ENCODE results near the gene MPZL2. TPM values are rescaled to one million over a fixed set of nuclear protein-coding genes. Genes with fewer than 3 reads are reported as not detected.

The MPZL2 gene
- total and polyA plus RNA-seq, 10 of the 15 experiments (the other 5 are each of a cell fraction or from before 2014, with no cell fraction given) = 0.81 to 4.8 (median 3.1) TPM

DNA sequence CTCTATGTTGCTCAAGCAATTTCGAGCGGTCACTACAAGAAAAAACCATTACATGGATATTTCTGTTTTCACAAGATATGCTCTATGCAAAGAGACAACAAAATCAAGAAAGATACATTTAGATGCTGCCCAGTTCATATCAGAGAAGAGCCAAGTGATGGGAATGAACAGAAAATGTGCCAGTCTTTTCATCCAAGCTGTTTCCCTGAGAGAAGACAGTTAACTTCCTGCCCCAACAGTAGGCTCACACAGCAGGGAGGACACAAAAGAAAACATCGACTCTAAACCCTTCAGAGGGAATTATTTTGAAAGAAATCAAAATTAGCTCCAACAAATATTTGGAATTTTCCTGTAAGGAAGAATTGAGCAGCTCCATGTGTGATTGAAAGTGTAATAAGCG lies 50.9 kb downstream of the MPZL2 start:
- WGBS (ENCODE audit: insufficient coverage, insufficient replicate concordance, low lambda C conversion rate, missing lambda C conversion rate) = 78% methylated on average over 4 of the region's 4 CpGs
- ATAC-seq = no peak

More for the DNA sequence above, 50.9 kb downstream of the MPZL2 start:
- DNase-seq (ENCODE audit: low read depth, low spot score) (no peak), FAIRE-seq (no peak)
- Histone ChIP-seq H3K4me3 (no peak overlapping the region), H3K9ac (ENCODE audit: control insufficient read depth, insufficient read depth, low read length) (no peak overlapping the region), H3K36me3 (ENCODE audit: control insufficient read depth in 2 of 2, insufficient read depth in 2 of 2, low read length in 1 of 2) (no peaks in the 10 kb centered on the region), H4K20me1 (ENCODE audit: control insufficient read depth, insufficient read depth) (no peaks in the 10 kb centered on the region), H3K4me2 (ENCODE audit: control insufficient read depth, insufficient read depth) (no peak overlapping the region), H3K27ac (ENCODE audit: control insufficient read depth, insufficient read depth) (no peak overlapping the region), H3K79me2 (ENCODE audit: control insufficient read depth, insufficient read depth, low read length) (no peaks in the 10 kb centered on the region), H3K9me3 (replicated peaks; ENCODE audit: control insufficient read depth, insufficient read depth, low read length) (no peaks in the 10 kb centered on the region), H3K4me1 (ENCODE audit: control insufficient read depth, insufficient read depth, low read length) (peaks cover 36% of the 10 kb centered on the region), H2AFZ (ENCODE audit: control insufficient read depth, low read depth, low read length) (no peak overlapping the region), H3K27me3 (replicated peaks in 1 of 2; ENCODE audit: control insufficient read depth in 2 of 2, insufficient read depth in 2 of 2, low read length in 1 of 2) (no peaks in the 10 kb centered on the region)
- in situ Hi-C loops (cut with MboI) (no loop called here), intact Hi-C loops (cut with micrococcal nuclease; ENCODE audit: unreplicated experiment) (no loop called here)
- SMC1A ChIA-PET (ENCODE audit: uncharacterized antibody, unreplicated experiment) = interaction anchor here (0.8 to 5.8 kb wide), 13 partner anchors 11 to 70 kb away, joined by 3 to 80 read pairs (median 10); partner anchors contain the start of genes JAML and MPZL3
- BruUV-seq (replicated peaks) = no TSS peak
- CTCF ChIA-PET = interaction anchor here (0.6 to 6.9 kb wide), 9 partner anchors 10 to 79 kb away, joined by 3 to 62 read pairs (median 4); partner anchors contain the start of gene JAML
- POLR2A ChIA-PET = interaction anchor here (0.7 to 1.2 kb wide), 4 partner anchors 14 to 48 kb away, joined by 3 read pairs; no protein-coding TSS in a partner anchor
- no peak for TF ChIP-seq SREBF2 (IDR thresholded peaks at IDR 0.05; ENCODE audit: low read length)
- TF ChIP-seq LARP7 (IDR thresholded peaks at IDR 0.05) = no peak
- no peak for TF ChIP-seq PML (IDR thresholded peaks at IDR 0.05; ENCODE audit: low read length)
- no peak for TF ChIP-seq CHD1 (IDR thresholded peaks at IDR 0.05; ENCODE audit: low read depth, low read length)
- no peak for TF ChIP-seq FOXM1 (IDR thresholded peaks at IDR 0.05; ENCODE audit: low read depth, low read length)
- TF ChIP-seq STAT1 (conservative IDR thresholded peaks at IDR 0.05) = no peak
- TF ChIP-seq, protein P1, sequence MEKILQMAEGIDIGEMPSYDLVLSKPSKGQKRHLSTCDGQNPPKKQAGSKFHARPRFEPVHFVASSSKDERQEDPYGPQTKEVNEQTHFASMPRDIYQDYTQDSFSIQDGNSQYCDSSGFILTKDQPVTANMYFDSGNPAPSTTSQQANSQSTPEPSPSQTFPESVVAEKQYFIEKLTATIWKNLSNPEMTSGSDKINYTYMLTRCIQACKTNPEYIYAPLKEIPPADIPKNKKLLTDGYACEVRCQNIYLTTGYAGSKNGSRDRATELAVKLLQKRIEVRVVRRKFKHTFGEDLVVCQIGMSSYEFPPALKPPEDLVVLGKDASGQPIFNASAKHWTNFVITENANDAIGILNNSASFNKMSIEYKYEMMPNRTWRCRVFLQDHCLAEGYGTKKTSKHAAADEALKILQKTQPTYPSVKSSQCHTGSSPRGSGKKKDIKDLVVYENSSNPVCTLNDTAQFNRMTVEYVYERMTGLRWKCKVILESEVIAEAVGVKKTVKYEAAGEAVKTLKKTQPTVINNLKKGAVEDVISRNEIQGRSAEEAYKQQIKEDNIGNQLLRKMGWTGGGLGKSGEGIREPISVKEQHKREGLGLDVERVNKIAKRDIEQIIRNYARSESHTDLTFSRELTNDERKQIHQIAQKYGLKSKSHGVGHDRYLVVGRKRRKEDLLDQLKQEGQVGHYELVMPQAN (conservative IDR thresholded peaks at IDR 0.05) = no peak
- TF ChIP-seq EED (IDR thresholded peaks at IDR 0.05; ENCODE audit: low read depth) = no peak
- no peak for TF ChIP-seq EP300 (IDR thresholded peaks at IDR 0.05; ENCODE audit: borderline replicate concordance in 1 of 2, control insufficient read depth in 1 of 2, low read depth in 2 of 2, low read length in 2 of 2)
- no peak for TF ChIP-seq SMC3 (IDR thresholded peaks at IDR 0.05; ENCODE audit: borderline replicate concordance, low read length)
- TF ChIP-seq MEF2A (IDR thresholded peaks at IDR 0.05; ENCODE audit: insufficient read depth, low read depth, low read length) = no peak
- no peak for TF ChIP-seq MYC (IDR thresholded peaks at IDR 0.05; ENCODE audit: insufficient read depth, insufficient read length, insufficient replicate concordance, low read length, severe bottlenecking)
- no peak for TF ChIP-seq RUNX3 (IDR thresholded peaks at IDR 0.05; ENCODE audit: low read length)
- TF ChIP-seq, protein P2, sequence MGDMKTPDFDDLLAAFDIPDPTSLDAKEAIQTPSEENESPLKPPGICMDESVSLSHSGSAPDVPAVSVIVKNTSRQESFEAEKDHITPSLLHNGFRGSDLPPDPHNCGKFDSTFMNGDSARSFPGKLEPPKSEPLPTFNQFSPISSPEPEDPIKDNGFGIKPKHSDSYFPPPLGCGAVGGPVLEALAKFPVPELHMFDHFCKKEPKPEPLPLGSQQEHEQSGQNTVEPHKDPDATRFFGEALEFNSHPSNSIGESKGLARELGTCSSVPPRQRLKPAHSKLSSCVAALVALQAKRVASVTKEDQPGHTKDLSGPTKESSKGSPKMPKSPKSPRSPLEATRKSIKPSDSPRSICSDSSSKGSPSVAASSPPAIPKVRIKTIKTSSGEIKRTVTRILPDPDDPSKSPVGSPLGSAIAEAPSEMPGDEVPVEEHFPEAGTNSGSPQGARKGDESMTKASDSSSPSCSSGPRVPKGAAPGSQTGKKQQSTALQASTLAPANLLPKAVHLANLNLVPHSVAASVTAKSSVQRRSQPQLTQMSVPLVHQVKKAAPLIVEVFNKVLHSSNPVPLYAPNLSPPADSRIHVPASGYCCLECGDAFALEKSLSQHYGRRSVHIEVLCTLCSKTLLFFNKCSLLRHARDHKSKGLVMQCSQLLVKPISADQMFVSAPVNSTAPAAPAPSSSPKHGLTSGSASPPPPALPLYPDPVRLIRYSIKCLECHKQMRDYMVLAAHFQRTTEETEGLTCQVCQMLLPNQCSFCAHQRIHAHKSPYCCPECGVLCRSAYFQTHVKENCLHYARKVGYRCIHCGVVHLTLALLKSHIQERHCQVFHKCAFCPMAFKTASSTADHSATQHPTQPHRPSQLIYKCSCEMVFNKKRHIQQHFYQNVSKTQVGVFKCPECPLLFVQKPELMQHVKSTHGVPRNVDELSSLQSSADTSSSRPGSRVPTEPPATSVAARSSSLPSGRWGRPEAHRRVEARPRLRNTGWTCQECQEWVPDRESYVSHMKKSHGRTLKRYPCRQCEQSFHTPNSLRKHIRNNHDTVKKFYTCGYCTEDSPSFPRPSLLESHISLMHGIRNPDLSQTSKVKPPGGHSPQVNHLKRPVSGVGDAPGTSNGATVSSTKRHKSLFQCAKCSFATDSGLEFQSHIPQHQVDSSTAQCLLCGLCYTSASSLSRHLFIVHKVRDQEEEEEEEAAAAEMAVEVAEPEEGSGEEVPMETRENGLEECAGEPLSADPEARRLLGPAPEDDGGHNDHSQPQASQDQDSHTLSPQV (IDR thresholded peaks at IDR 0.05) = no peak
- no peak for TF ChIP-seq RB1 (IDR thresholded peaks at IDR 0.05; ENCODE audit: borderline replicate concordance)
- no peak for TF ChIP-seq ZNF207 (IDR thresholded peaks at IDR 0.05; ENCODE audit: borderline replicate concordance)
- no peak for TF ChIP-seq ESRRA (IDR thresholded peaks at IDR 0.05; ENCODE audit: low read length)
- no peak for TF ChIP-seq NFXL1 (IDR thresholded peaks at IDR 0.05; ENCODE audit: borderline replicate concordance)
- RAD21 ChIA-PET (ENCODE audit: unreplicated experiment) = interaction anchor here (1.1 to 4.2 kb wide), 4 partner anchors 11 to 36 kb away, joined by 3 to 43 read pairs (median 15); partner anchors contain the start of gene JAML

Measured in GM12878 (cell line).